Panc1 (cell line): ENCODE measurements around the gene GMDS. TPM values are rescaled to one million over a fixed set of nuclear protein-coding genes. Genes with fewer than 3 reads are reported as not detected.

Source experiments
- ATAC-seq: fragments of 200-7000 bp; cut with Tn5 transposase; 2 replicates; pipeline ENCODE4 v1.9.1; 2020; ENCODE audit warnings: mild to moderate bottlenecking, moderate library complexity
- BruUV-seq: library from RNA; stranded (reverse); fragments of 400-500 nt; replicated peaks from 2 replicates; lab custom pipeline; 2021; lab: Mats Ljungman, UMichigan
- CTCF ChIA-PET: fragments of 300-600 bp; sonication (Branson Sonifier 250); formaldehyde crosslinking; loops from one replicate; lab custom pipeline; 2022; ENCODE audit warnings: antibody characterized with exemption; lab: Charles Lee
- POLR2A ChIA-PET: fragments of 300-600 bp; sonication (Branson Sonifier 250); formaldehyde crosslinking; loops from one replicate; lab custom pipeline; 2022; ENCODE audit warnings: antibody characterized with exemption; lab: Charles Lee
- DNase-seq: peaks from one replicate; pipeline ENCODE4 v3.0.0-alpha.2; 2010; ENCODE audit warnings: low read depth, low spot score
- H3K27ac ChIP-seq: 2 replicates; pipeline ENCODE4 v1.5.1; 2011; ENCODE audit warnings: mild to moderate bottlenecking, low read length, inconsistent platforms
- H3K27me3 ChIP-seq: fragments of 200-500 bp; sonication (Bioruptor generic); 2 replicates; pipeline ENCODE4 v1.6.0; 2014; ENCODE audit warnings: low read length, inconsistent platforms; ENCODE audit not compliant: control insufficient read depth, insufficient read depth
- H3K36me3 ChIP-seq: fragments of 200-500 bp; sonication (Bioruptor generic); 2 replicates; pipeline ENCODE4 v1.5.1; 2014; ENCODE audit warnings: inconsistent platforms, mild to moderate bottlenecking, low read length, moderate library complexity; ENCODE audit not compliant: control insufficient read depth, insufficient read depth
- H3K4me1 ChIP-seq: 2 replicates; pipeline ENCODE4 v1.5.1; 2011; ENCODE audit warnings: inconsistent platforms, mild to moderate bottlenecking, low read length, moderate library complexity; ENCODE audit not compliant: control insufficient read depth, insufficient read depth
- H3K4me3 ChIP-seq, 2 experiments: 2 replicates each; pipeline ENCODE4 v1.5.1; 2011 to 2012; ENCODE audit warnings: low read depth in 2 of 2, low read length in 2 of 2, mild to moderate bottlenecking in 2 of 2, inconsistent platforms in 1 of 2, moderate library complexity in 1 of 2
- H3K9me3 ChIP-seq: fragments of 200-500 bp; sonication (Bioruptor generic); 2 replicates; pipeline ENCODE4 v1.5.1; 2014; ENCODE audit warnings: low read depth, mild to moderate bottlenecking, inconsistent platforms, low read length, moderate library complexity; ENCODE audit not compliant: control insufficient read depth, insufficient read depth
- CTCF ChIP-seq: fragments of 450-650 bp; IDR thresholded peaks from 2 replicates; pipeline ENCODE4 v1.5.1; 2017; ENCODE audit warnings: mild to moderate bottlenecking
- POLR2AphosphoS5 ChIP-seq: IDR thresholded peaks from 2 replicates; pipeline ENCODE4 v1.6.1; 2012; ENCODE audit warnings: mild to moderate bottlenecking, low read depth, low read length, moderate library complexity
- REST ChIP-seq, 2 experiments: IDR thresholded peaks; 2 replicates each; pipeline ENCODE4 v1.6.1; 2011 to 2012; ENCODE audit warnings: low read depth in 2 of 2, control low read depth in 1 of 2, low read length in 1 of 2, mild to moderate bottlenecking in 1 of 2, moderate library complexity in 1 of 2; ENCODE audit not compliant: insufficient read depth in 1 of 2
- SIN3A ChIP-seq: IDR thresholded peaks from 2 replicates; pipeline ENCODE4 v1.6.1; 2012; ENCODE audit warnings: low read depth, mild to moderate bottlenecking, low read length, moderate library complexity, borderline replicate concordance; ENCODE audit not compliant: insufficient read depth
- TCF7L2 ChIP-seq: IDR thresholded peaks from 2 replicates; pipeline ENCODE4 v1.6.1; 2011; ENCODE audit warnings: mild to moderate bottlenecking, low read depth, low read length, inconsistent platforms
- in situ Hi-C: cut with HindIII; loops from 2 replicates; pipeline ENCODE4 v1.10.0; 2016; ENCODE audit warnings: low sequenced_read_pairs, low pct_unique_long_range_greater_than_20kb
- intact Hi-C: fragments of 100-400 bp; cut with micrococcal nuclease; formaldehyde crosslinking; loops from one replicate; pipeline ENCODE4 v1.10.0; 2022; ENCODE audit not compliant: unreplicated experiment
- total RNA-seq: library from RNA; stranded (reverse); gene quantifications from one replicate; pipeline ENCODE4 v1.2.1, GENCODE V29; 2021; ENCODE audit not compliant: unreplicated experiment

The GMDS gene
- total RNA-seq, 1 experiment from 2014 or later: 9.8 TPM

- POLR2A ChIA-PET: no interaction called here
- CTCF ChIA-PET: no interaction called here
- intact Hi-C loops: no loop called here
These were observed 147.9 kb downstream of the GMDS start for GRCh38 chr6:2097464-2097863.

GRCh38 chr6:2094642-2095041, 150.8 kb downstream of the GMDS start:
- CTCF ChIA-PET: no interaction called here
- ATAC-seq: no peak
- intact Hi-C loops (no loop called here), in situ Hi-C loops (no loop called here)
- Histone ChIP-seq H3K36me3 (no peaks in the 10 kb centered on the region), H3K27ac (no peak overlapping the region), H3K27me3 (no peaks in the 10 kb centered on the region), H3K4me1 (no peaks in the 10 kb centered on the region), H3K4me3 (no peak overlapping the region), H3K9me3 (no peaks in the 10 kb centered on the region)
- no TSS peak for BruUV-seq
- TF ChIP-seq CTCF (no peak), POLR2AphosphoS5 (no peak), REST (IDR thresholded peaks at IDR 0.05; ENCODE audit: insufficient read depth in 1 of 2, low read depth in 2 of 2, low read length in 1 of 2) (no peak), SIN3A (no peak), TCF7L2 (no peak)
- POLR2A ChIA-PET: no interaction called here
- DNase-seq: no peak

More at GRCh38 chr6:2097464-2097863, 147.9 kb downstream of the GMDS start:
- Histone ChIP-seq H3K27me3 (no peaks in the 10 kb centered on the region), H3K27ac (no peak overlapping the region), H3K4me3 (no peak overlapping the region), H3K36me3 (no peaks in the 10 kb centered on the region), H3K4me1 (no peaks in the 10 kb centered on the region), H3K9me3 (no peaks in the 10 kb centered on the region)
- ATAC-seq: no peak
- no peak for DNase-seq
- no peak for TF ChIP-seq CTCF
- no peak for TF ChIP-seq POLR2AphosphoS5
- no peak for TF ChIP-seq REST (IDR thresholded peaks at IDR 0.05; ENCODE audit: insufficient read depth in 1 of 2, low read depth in 2 of 2, low read length in 1 of 2)
- TF ChIP-seq TCF7L2: no peak
- in situ Hi-C loops: no loop called here
- BruUV-seq: no TSS peak
